ENCODE results near the gene PRR23A. TPM values are rescaled to one million over a fixed set of nuclear protein-coding genes. Genes with fewer than 3 reads are reported as not detected.

PRR23A gene
- total RNA-seq, 2 experiments from 2014 or later, result not detected

DNA sequence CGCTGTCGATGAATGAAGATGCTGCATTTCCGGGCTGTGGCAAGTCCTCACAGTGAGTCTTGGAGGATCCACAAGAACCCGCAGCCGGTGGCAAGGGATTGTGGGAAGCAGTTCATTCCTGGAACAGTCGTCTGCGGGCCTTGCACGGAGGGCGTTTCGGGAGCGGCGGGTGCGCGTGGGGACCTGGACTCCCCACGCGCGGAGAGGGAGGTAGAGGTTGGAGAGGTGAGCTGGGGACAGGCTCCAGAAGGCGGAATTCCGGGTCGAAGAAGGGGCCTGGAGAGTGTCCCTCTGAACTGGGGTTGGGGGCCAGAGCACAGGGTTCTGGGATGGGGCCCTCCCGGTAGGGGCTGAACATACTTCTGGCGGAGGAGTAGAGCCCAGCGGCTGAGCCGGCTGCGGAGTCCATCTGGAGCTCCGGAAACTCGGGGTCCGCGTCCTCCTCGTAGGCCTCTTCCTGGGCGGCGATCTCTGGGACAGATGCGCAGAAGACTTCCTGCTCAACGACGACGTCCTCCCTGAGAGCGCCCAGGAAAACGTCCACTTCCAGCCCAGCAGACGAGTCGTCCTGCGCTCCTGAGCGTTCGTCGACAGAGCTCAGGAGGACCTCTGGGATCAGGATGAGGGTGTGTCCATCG is 593 bp downstream of the PRR23A start:
- H4K20me1 ChIP-seq (ENCODE audit: insufficient read depth, low read length), result no peaks in the 10 kb centered on the region

DNA sequence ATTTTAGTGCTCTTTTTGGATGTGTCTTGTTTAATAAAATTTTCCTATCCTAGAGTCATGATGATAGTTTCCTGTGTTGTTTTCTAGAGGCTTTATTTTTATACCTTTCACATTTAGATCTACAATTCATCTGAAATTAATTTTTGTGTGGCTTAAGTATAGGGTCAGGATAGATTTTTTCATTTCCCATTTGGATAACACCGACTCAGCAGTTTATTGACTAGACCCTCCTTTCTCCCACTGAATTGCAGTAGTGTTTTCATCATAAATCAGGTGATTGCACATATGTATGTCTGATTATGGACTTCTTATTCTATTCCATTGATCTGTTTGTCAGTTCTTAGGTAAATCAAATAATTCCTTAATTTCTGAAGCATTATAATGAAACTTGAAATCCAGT is 10.4 kb downstream of the PRR23A start:
- Histone ChIP-seq H4K20me1 (ENCODE audit: insufficient read depth, low read length) (no peaks in the 10 kb centered on the region), H3K79me2 (ENCODE audit: insufficient read depth, low read depth, low read length) (no peaks in the 10 kb centered on the region), H3K36me3 (ENCODE audit: insufficient read depth, low read length) (no peaks in the 10 kb centered on the region), H3K9me2 (ENCODE audit: insufficient read depth, low read length) (no peaks in the 10 kb centered on the region), H3K9me3 (ENCODE audit: low read length) (no peaks in the 10 kb centered on the region), H3K4me1 (ENCODE audit: insufficient read depth, low read length, poor library complexity, severe bottlenecking) (no peaks in the 10 kb centered on the region), H3K4me2 (ENCODE audit: low read length) (no peak overlapping the region), H3K27ac (ENCODE audit: low read depth, low read length, poor library complexity, severe bottlenecking) (no peak overlapping the region), H2AFZ (ENCODE audit: low read length) (no peak overlapping the region), H3K4me3 (ENCODE audit: low read depth, low read length, poor library complexity, severe bottlenecking) (no peak overlapping the region)
- intact Hi-C loops (cut with micrococcal nuclease; ENCODE audit: unreplicated experiment), result no loop called here
- DNase-seq (ENCODE audit: low spot score), result no peak
- CTCF ChIA-PET (ENCODE audit: unreplicated experiment), result no interaction called here
- TF ChIP-seq EZH2phosphoT487 (IDR thresholded peaks at IDR 0.05; ENCODE audit: borderline replicate concordance, low read depth, low read length), result no peak
- TF ChIP-seq, protein P1, sequence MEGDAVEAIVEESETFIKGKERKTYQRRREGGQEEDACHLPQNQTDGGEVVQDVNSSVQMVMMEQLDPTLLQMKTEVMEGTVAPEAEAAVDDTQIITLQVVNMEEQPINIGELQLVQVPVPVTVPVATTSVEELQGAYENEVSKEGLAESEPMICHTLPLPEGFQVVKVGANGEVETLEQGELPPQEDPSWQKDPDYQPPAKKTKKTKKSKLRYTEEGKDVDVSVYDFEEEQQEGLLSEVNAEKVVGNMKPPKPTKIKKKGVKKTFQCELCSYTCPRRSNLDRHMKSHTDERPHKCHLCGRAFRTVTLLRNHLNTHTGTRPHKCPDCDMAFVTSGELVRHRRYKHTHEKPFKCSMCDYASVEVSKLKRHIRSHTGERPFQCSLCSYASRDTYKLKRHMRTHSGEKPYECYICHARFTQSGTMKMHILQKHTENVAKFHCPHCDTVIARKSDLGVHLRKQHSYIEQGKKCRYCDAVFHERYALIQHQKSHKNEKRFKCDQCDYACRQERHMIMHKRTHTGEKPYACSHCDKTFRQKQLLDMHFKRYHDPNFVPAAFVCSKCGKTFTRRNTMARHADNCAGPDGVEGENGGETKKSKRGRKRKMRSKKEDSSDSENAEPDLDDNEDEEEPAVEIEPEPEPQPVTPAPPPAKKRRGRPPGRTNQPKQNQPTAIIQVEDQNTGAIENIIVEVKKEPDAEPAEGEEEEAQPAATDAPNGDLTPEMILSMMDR (conservative IDR thresholded peaks at IDR 0.05; ENCODE audit: low read length), result no peak
- POLR2A ChIA-PET, result no interaction called here
- BruUV-seq (replicated peaks), result no TSS peak

More for the DNA sequence above, 593 bp downstream of the PRR23A start:
- Histone ChIP-seq H3K9me2 (ENCODE audit: insufficient read depth, low read length) (no peaks in the 10 kb centered on the region), H3K36me3 (ENCODE audit: insufficient read depth, low read length) (no peaks in the 10 kb centered on the region), H3K4me1 (ENCODE audit: insufficient read depth, low read length, poor library complexity, severe bottlenecking) (no peaks in the 10 kb centered on the region), H2AFZ (ENCODE audit: low read length) (no peak overlapping the region), H3K27ac (ENCODE audit: low read depth, low read length, poor library complexity, severe bottlenecking) (no peak overlapping the region), H3K4me2 (ENCODE audit: low read length) (no peak overlapping the region), H3K9me3 (ENCODE audit: low read length) (no peaks in the 10 kb centered on the region), H3K4me3 (ENCODE audit: low read depth, low read length, poor library complexity, severe bottlenecking) (no peak overlapping the region), H3K79me2 (ENCODE audit: insufficient read depth, low read depth, low read length) (no peaks in the 10 kb centered on the region)
- CTCF ChIA-PET (ENCODE audit: unreplicated experiment), result no interaction called here
- no TSS peak for BruUV-seq (replicated peaks)
- DNase-seq (ENCODE audit: low spot score), result no peak
- intact Hi-C loops (cut with micrococcal nuclease; ENCODE audit: unreplicated experiment), result no loop called here
- no peak for TF ChIP-seq EZH2phosphoT487 (IDR thresholded peaks at IDR 0.05; ENCODE audit: borderline replicate concordance, low read depth, low read length)
- TF ChIP-seq, protein P1 (conservative IDR thresholded peaks at IDR 0.05; ENCODE audit: low read length), result no peak
- POLR2A ChIA-PET, result no interaction called here

DNA sequence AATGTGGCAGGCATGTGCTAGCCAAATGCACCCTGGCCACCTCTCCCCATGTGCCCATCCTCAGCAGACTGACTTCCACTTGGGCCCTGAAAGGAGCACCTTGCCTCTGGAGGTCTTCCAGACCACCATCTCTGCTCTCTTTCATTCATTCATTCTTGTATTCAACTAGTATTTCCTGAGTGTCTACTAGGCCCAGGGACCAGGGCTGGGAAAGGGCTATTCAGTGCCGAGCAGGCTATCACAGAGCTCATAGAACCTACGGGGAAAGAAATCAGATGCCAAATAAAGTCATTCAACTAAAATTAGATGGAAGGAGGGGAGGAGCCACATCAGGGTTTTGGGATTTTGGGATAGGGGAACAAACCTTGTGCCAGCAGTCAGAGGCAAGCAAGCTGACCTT is 18.9 kb downstream of the PRR23A start:
- Histone ChIP-seq H3K36me3 (ENCODE audit: insufficient read depth, low read length) (no peaks in the 10 kb centered on the region), H3K27ac (ENCODE audit: low read depth, low read length, poor library complexity, severe bottlenecking) (no peak overlapping the region), H3K4me2 (ENCODE audit: low read length) (no peak overlapping the region), H3K4me3 (ENCODE audit: low read depth, low read length, poor library complexity, severe bottlenecking) (no peak overlapping the region), H3K4me1 (ENCODE audit: insufficient read depth, low read length, poor library complexity, severe bottlenecking) (no peaks in the 10 kb centered on the region), H3K9me3 (ENCODE audit: low read length) (no peaks in the 10 kb centered on the region), H3K79me2 (ENCODE audit: insufficient read depth, low read depth, low read length) (no peaks in the 10 kb centered on the region), H3K9me2 (ENCODE audit: insufficient read depth, low read length) (no peaks in the 10 kb centered on the region), H2AFZ (ENCODE audit: low read length) (no peak overlapping the region), H4K20me1 (ENCODE audit: insufficient read depth, low read length) (no peaks in the 10 kb centered on the region)
- intact Hi-C loops (cut with micrococcal nuclease; ENCODE audit: unreplicated experiment), result no loop called here
- no peak for DNase-seq (ENCODE audit: low spot score)
- BruUV-seq (replicated peaks), result no TSS peak
- TF ChIP-seq, protein P1 (conservative IDR thresholded peaks at IDR 0.05; ENCODE audit: low read length), result no peak
- no peak for TF ChIP-seq EZH2phosphoT487 (IDR thresholded peaks at IDR 0.05; ENCODE audit: borderline replicate concordance, low read depth, low read length)
- CTCF ChIA-PET (ENCODE audit: unreplicated experiment), result no interaction called here
- POLR2A ChIA-PET, result interaction anchor here (1.0 to 1.2 kb wide), 2 partner anchors 11 to 13 kb away, joined by 3 to 6 read pairs; no protein-coding TSS in a partner anchor

Measured in OCI-LY7 (cell line).